GM10266 (cell line): ENCODE data around the gene IL10RB.
"Not testable (repeated sequence)": the region's sequence is repeated elsewhere in the genome, so short reads cannot be mapped to it uniquely, and the experiment has no call there.

Experiments
- DNase-seq: peaks from one replicate; pipeline ENCODE4 v3.0.0; 2012; ENCODE audit errors: extremely low spot score
- TF ChIP-seq, protein P1 (sequence below): IDR thresholded peaks from 2 replicates; pipeline ENCODE4 v1.5.1; 2012; ENCODE audit warnings: mild to moderate bottlenecking, low read depth; ENCODE audit not compliant: control insufficient read depth, insufficient read depth; ENCODE audit errors: missing control alignments

The IL10RB gene

DNA sequence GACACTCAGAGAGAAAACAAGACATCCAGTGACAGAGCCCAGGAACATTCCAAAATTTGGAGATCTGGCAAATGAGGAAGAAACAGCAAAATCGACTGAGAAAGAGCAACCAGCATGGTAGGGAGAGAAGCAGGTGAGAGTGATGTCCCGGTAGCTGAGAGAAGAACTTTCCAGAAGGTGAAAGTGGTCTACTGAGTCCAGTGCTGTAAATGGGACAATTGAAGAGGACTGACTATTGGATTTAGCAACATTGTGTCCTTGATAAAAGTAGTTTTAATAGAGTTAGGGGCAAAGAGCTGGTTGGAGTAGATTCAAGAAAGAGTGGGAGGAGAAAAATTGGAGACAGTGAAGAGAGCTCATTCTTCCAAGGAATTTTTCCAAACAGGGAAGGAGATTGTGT lies 15.0 kb upstream of the IL10RB start:
- TF ChIP-seq, protein P1, sequence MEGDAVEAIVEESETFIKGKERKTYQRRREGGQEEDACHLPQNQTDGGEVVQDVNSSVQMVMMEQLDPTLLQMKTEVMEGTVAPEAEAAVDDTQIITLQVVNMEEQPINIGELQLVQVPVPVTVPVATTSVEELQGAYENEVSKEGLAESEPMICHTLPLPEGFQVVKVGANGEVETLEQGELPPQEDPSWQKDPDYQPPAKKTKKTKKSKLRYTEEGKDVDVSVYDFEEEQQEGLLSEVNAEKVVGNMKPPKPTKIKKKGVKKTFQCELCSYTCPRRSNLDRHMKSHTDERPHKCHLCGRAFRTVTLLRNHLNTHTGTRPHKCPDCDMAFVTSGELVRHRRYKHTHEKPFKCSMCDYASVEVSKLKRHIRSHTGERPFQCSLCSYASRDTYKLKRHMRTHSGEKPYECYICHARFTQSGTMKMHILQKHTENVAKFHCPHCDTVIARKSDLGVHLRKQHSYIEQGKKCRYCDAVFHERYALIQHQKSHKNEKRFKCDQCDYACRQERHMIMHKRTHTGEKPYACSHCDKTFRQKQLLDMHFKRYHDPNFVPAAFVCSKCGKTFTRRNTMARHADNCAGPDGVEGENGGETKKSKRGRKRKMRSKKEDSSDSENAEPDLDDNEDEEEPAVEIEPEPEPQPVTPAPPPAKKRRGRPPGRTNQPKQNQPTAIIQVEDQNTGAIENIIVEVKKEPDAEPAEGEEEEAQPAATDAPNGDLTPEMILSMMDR, result no peak
- no peak for DNase-seq

DNA sequence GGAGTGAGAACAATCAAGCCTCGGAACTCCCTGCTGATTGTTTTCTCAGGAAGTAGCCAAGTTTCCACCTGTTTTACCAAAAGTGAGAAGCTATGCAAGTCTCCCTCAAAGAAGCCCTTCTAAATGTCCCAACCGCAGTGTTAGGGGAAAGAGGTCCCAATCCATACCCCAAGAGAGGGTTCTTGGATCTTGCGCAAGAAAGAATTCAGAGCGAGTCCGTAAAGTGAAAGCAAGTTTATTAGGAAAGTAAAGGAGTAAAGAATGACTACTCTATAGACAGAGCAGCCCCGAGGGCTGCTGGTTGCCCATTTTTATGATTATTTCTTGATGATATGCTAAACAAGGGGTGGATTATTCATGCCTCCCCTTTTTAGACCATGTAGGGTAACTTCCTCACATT lies 12.8 kb upstream of the IL10RB start:
- DNase-seq, result not testable (repeated sequence)

DNA sequence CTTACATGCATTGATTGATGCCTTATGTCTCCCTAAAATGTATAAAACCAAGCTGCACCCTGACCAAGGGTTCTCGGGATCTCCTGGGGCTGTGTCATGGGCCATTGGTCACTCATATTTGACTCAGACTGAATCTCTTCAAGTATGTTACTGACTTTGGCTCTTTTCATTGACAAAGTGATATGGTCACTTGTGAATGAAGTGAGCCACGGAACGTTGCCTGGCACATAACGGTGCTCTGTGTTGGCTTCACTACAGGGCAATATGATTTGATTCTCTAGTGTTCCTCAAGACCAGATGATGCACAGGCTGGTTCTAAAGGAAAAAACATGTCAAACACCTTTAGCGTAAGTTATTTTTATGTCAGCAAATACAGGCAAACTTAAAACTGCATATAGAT lies 11.4 kb upstream of the IL10RB start:
- TF ChIP-seq, protein P1, result no peak
- no peak for DNase-seq

DNA sequence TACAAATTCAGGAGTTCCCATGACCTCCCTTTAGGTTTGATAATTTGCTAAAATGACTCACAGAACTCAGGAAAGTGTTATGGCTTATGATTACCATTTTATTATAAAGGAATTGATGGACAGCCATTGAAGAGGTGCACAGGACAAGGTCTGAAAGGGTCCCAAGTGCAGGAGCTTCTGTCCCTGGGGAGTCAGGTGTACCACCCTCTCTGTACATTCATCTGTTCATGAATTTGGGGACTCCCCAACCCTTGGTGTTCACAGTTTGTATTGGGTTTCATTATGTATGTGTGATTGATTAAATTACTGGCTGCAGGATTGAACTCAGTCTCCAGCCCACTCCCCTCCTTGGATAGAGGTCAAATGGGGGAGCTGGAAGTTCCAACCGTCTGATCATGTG lies 10.8 kb upstream of the IL10RB start:
- DNase-seq, result no peak
- TF ChIP-seq, protein P1, result no peak

DNA sequence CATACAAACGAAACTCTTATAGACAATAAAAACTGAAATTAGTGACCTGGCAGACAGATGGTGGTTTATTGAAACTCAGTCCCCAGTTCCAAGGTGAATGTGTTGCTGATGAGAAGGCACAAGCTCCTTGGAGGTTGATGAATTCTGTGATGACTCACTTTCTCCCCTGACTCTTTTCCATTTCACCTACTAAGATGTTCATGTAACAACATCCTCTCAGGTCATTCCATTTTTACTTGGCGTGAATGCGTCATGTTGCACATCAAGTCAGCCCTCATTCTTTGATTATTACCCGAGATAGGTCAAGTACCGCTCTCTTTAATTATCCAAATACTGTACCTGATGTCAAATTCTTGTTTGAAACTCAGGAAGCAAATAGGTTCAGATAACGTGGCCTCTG lies 10.1 kb upstream of the IL10RB start:
- TF ChIP-seq, protein P1, result no peak
- no peak for DNase-seq

DNA sequence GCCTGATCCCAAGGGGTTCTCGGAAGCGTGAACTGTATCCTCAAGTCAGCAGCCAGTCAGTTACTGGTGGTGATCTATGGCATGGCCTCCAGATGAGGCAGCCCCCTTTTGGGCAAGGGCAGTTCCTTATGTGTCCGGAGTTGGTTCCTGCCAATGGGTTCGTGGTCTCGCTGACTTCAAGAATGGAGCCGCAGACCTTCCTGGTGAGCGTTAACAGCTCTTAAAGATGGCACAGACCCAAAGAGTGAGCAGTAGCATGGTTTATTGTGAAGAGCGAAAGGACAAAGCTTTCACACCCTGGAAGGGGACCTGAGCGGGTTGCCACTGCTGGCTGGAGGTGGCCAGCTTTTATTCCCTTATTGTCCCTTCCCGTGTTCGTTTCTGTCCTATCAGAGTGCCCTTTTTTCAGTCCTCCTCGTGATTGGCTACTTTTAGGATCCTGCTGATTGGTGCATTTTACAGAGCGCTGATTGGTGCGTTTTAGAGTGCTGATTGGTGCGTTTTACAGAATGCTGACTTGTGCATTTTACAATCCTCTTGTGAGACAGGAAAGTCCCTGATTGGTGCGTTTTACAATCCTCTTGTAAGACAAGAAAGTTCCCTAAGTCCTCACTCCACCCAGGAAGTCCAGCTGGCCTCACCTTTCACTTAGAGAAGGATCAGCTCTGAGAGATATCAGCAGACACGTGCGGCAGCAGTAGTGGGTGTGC lies 8.9 kb upstream of the IL10RB start:
- TF ChIP-seq, protein P1, result no peak
- DNase-seq, result no peak

DNA sequence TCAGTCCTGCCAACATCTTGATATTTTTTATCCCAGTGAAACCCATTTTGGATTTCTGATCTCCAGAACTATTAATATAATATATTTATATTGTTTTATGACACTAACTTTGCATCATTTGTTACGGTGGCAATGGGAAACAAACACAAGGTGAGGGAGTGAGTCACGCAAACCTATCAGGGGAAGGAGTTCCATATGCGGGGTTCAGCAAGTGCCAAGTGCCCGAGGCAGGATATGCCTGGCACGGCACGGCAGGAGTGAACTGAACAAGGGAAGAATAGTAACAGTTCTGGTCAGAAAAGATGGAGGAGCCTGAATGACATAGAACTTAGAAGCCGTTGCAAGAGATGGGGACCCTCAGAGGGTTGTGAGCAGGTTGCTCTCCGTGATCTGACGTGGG lies 7.7 kb upstream of the IL10RB start:
- no peak for DNase-seq
- TF ChIP-seq, protein P1, result no peak

DNA sequence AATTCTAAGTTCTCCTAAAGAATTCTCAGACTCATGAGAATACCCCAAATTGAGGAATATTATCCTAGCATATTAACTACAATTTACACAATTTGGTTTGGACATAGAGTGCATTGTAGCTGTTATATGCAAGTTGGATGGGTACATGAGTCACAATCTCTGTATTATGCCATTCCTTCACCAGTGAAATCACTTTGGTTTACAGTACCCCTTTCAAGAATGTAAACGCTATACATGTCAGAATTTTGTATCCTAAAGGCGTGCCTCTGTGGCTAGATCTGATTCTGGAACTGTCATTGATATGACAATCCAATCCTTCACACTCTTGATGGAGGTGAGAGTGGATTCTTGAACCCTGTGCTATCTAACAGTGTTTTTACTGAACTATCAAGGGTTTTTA lies 6.7 kb upstream of the IL10RB start:
- no peak for DNase-seq
- TF ChIP-seq, protein P1, result no peak
